ENCODE data around the gene SPOCD1.

The SPOCD1 gene

DNA sequence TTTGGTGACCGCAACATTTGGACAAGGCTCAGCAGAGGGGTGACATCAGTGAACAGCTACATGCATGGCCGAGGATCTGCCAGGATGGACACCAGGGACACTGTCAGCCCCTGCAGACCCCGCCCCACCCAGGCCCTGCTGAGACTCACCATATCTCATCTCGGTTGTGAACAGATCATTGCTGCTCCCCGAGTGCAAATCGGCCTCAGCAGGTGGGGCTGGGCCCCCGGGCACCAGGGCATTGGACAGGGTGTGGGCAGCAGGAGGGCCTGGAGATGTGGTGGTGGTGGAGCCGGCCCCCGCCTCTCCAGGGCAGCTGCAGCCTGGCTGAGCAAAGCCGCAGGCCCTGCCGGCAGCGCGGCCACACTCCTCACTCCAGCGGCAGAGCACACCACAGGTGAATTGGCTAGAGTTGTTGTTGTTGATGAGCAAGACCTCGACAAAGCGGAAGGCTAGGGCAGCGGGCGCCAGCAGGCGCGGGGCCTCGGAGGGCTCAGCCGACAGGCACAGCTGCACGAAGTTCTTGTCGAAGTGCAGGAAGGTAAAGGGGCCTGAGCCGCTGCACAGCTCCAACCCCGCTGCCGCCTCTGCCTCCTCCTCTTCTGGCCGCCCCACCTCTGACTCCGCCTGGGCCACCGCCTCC, 59.9 kb downstream of the SPOCD1 start:
- no peak for DNase-seq (ENCODE audit: low read depth)

DNA sequence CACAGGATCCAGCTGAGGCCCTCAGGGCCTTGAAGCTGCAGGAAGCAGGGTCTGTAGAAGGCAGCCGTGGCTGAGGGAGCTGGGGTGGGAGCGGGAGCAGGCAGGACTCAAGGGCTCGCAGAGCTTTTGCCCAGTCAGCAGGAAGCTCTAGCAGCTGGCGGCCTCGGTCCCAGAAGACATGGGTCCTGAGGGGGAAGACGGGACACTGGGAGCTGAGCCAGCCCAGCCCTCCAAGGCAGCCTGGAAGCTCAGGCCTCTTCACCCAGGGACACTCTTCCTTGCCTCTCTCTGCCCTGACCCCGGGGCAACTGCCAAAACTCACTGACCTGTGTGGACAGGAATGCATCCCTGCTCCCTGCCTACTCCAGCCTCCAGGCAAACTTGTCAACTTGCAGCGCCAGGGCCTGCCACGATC, 60.6 kb downstream of the SPOCD1 start:
- DNase-seq (ENCODE audit: low read depth), result no peak

DNA sequence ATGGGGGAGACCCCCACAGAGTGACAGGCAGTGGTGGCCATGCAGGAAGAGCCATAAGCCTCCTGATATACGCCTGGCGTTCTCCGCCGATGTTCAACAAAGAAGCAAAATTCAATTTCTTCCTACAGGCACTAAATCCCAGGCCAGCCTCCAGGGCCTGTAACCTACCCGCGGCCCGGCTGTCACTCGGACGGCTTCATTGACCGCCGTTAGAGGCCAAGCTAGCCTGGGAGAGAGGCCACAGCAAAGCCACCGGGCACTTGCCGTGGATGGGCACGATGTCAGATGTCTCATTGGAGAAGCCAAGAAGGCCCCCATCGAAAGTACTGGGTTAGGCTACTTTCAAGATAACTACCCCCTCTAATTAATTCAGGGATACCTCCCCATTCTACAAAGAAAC, 61.4 kb downstream of the SPOCD1 start:
- no peak for DNase-seq (ENCODE audit: low read depth)

DNA sequence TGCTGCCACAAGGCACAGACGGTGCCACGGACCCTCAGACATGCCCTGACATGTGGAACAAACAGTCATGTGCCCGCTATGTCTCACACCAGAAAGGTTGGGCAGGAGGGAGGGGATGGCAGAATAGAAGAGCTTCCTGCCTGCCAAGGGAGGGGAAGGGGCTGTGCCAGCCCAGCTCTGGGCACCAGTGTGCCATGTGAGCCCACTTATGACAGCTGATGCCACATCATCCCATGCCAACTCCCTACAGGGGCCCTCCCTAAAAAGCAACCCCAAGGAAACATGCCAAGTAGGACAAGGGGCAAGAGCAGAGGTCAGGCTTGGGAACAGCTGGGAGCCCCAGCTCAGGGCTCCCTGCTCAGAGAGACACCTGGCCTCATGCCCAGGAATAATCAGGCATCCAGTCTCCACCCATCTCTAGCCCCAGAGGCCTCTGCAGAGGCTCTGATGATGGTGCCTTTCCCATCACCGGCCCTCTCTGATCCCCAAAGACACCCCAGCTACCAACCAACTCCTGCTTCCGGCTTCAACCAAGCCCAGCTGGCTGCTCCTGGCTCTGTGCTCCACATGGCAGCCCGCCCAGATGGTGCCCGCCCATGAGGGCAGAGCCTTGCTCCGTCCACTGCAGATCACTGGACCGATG, 62.0 kb downstream of the SPOCD1 start:
- DNase-seq (ENCODE audit: low read depth), result no peak

DNA sequence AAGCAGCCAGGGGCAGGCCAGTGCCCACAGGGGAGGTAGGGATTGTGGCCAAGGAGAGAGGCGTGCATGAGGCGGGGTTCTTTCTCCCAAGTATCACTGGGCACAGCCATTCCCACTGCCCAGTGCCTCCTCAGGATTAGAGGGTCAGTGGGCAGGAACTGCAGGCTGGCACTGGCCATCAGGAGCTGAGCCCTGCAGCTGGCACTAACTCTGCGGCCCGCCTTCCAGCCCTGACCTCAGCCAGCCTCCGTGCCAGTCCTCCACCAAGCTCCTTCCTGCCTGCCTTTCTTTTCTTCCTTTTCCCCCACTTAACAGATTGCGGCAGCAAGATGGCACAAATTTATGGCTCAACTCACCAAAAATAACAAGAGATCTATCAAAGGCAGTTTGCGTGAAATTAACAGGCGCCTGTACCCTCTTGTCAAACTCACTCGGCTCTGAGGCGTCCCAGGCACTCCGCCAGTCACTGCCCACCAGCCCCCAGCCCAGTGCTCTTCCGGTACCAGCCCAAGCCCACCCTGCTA, 62.8 kb downstream of the SPOCD1 start:
- DNase-seq (ENCODE audit: low read depth), result no peak

DNA sequence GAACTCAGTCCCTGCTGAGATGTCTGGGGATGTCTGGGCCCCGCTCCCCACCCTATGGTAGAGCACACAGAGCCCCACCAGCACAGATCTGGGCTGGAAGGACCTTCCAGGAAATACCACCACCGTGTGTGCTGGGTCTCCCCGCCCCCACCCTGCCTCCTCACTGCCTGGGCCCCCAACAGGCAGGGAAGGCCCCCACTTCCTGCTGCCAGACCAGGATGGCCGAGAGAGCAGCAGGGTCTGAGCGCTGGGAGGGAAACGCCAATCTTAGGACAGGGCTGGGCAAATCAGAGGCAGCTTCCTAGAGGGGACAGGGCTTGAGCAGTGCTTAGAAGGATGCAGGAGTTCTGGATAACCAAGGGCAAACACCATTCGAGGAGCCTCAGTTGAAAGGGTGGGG, 63.6 kb downstream of the SPOCD1 start:
- no peak for DNase-seq (ENCODE audit: low read depth)

DNA sequence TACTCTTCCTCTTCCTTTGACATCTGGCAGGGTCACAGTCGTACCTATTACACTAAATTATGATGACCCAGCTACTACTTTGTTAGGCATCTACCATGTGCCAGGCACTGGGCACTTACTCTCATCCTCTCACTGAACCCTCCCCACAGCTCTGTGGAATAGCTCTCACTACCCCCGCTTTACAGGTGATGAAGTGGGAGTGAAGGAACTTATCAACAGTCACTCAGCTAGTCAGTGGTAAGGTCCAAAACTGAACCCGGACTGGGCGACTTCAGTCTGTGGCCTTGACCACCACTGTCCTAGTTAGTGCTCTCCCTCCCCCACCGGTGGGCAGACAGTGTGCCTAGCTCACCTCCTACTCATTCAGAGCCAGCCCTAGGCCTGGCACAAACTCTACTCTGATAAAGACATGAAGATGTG, 64.0 kb downstream of the SPOCD1 start:
- no peak for DNase-seq (ENCODE audit: low read depth)

DNA sequence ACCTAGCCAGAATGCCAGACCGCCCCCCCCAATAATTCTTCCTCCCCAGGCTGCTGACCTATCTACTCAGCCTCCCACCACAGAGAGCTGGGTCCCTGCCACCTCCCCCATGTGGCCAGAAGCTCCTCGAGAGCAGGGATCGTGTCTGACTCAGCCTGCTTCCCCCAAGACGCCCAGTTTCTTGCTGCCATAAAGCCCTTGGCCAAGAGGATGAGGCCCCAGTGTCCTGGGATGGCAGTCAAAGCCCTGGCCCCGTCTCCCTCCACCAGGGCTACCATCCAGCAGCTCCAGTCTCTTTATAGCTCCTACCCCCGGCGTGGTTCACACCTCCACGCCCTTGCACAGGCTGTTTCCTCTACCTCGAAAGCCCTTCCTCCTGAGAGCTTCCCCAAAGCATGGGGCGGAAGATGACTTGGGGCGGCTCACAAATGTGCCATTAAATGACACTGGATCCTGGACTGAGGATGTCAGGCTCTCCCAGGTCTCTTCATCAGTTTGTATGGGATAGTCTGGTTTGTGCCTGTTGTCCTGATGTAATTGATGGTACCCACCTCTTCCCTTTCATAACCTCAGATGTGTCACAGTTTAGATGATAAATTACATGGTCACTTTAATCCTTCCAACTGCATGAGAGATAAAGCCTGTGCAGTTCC, 64.8 kb downstream of the SPOCD1 start:
- no peak for DNase-seq (ENCODE audit: low read depth)

DNA sequence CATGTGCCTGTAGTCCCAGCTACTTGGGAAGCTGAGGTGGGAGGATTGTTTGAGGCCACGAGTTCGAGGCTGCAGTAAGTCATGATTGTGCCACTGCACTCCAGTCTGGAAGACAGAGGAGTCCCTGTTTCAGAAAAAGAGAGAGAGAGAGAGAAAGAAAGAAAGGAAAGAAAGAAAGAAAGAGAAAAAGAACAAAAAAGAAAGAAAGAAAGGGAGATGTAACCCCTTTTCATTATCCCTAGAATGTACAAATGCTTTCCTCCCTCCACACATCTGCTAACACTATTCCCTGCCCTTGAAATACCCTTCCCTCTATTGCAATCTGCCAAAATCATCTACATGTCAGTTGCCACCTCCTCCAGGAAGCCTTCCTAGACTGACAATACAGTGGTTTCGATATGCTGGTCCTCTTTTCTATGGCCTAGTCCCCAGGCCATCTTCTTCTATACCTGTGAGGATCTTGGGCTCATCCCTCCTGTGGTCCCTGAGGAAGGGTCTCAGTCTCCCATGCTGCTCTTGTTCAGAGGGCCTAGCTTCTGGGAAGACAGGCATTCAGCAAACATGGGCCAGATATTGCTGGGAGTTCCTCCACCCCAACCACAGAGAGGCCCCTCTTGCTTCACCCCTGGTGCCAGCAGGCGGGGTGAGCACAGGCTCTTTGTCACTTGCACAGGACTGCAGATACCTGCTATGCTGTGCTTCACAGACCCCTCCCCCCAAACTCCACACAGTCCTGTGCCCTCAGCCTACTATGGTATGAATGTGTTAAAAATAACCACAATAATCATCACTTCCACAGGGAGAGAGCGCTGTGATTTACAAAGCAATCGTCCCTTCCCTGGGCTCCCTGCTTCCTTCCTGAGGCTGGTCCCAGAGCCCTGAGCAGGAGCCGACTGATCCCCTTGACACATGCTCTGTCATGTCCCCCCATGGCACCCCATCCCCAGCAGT, 65.8 kb downstream of the SPOCD1 start:
- DNase-seq (ENCODE audit: low read depth), result no peak

DNA sequence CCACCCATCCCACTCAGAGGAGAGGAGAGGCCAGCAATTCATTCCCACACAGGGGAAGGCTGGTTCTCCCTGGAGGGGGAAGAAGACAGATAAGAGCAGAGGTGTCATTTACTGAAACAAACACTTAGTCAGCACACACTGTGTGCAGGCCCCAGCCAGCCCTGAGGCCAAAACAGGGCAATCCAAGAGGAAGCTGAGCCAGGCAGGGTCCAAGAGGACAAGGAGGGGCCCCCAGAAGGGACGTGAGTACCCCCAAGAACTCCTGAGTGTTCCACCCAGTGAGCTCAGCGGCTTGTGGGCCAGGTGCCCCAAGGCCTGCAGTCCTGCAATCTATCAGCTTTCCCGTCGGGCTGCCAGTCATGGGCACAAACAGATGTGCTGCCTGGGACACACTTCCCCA, 67.5 kb downstream of the SPOCD1 start:
- DNase-seq (ENCODE audit: low read depth), result no peak

DNA sequence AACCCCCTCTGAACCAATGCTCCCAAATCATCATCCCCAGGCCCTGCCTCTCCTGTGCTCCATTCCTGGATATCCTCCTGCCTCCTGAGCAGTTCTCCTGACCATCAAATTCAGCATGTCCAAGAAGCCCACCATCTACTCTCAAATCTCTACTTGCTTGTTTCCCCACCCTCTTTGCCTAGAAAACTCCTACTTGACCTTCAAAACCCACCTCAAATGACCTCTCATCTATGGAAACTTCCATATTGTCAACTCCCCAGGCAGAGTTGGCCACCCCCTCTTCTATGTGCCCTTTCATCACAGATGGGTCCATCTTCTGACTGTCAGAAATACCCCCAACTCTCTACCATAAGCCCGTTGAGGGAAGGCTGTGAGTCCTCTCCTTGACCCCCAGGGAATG, 68.5 kb downstream of the SPOCD1 start:
- no peak for DNase-seq (ENCODE audit: low read depth)

DNA sequence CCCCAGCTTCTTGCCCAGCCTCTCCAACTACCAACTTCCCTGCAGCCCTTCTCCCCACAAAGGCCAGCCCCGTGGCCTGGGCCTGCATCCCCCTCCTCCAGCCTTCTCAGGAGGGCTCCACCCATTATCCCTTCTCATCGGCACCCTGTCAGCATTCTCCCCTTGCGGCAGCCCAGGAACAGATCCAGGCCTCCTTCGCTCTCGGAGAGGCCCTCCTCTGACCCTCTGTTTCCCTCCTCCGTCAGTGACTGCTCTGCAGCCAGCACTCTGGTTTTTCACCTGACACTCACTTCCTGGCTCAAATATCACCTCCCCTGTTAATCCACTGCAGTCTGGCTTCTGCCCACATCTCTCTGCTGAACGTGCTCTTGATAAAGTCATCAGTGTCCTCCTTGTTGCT, 69.1 kb downstream of the SPOCD1 start:
- DNase-seq (ENCODE audit: low read depth), result no peak

DNA sequence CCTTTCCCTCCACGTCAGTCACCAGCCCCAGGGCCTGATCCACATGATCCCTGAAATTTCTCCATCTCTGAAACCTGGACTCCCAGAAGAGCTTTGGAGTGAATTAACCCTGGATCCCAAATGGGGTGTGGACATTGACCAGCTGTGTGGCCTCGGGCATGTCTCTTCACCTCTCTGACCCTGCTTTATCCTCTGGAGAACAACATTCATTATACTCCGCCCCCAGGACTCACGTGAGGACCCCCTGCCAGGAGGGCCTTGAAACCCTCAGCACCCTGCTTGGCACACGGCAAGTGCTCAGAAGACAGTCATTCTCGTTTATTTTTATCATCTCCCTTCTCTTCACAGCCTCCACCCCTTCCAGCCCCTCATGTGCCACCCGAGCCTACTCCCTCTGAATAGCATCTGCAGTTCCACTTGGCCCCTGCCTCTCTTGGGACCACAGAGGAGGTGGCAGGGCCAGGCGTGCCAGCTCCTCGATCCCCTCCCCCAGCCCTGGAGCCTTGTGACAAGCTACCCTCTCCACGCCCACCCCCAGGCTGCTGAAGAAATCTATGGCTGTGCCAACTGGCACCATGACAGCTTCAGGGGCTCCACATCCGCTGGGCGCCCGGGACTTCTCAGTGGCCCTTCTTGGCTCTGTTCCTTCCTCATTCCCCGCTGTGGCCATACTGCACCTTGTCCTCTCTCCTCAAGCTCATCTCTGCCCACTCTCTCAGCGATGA, 69.7 kb downstream of the SPOCD1 start:
- DNase-seq (ENCODE audit: low read depth), result no peak

DNA sequence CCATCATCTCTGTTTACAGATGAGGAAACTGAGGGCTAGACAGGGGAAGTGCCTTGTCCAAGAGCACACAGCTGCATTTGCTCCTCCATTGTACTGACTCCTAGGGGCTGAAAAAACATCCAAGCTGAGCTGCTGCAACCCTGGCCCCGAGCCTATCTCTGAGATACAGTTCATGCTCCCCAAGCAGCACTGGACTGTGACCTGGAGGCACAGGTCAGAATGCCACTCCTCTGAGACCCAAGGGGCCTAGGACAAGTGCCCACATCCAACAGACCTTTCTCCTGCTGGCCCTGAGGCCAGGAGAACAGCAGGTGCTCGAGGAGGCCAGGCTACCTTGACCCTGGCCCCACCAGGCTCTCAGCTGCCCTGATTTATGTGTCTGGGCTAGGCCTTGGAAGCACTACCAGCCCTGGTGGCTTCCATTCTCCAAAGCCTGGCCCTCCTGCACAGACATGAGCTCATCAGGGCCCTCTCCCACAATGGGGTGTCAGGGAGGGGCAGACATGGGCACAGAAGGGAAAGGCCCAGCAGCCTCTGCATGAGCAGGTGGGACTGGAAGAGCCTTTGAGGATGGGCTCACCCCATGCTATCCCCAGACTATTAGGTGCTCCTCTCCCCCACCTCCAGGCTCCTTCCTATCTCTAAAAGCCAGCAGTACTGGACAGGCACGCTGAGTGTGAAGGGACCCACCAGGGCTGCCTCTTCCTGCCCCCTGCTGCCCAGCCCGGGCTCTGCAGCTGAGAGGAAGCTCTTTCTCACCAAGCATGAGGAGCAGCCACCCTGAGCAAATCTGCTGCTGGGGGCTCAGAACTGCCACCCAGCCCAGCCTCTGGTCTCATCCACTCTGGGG, 70.5 kb downstream of the SPOCD1 start:
- DNase-seq (ENCODE audit: low read depth), result no peak

DNA sequence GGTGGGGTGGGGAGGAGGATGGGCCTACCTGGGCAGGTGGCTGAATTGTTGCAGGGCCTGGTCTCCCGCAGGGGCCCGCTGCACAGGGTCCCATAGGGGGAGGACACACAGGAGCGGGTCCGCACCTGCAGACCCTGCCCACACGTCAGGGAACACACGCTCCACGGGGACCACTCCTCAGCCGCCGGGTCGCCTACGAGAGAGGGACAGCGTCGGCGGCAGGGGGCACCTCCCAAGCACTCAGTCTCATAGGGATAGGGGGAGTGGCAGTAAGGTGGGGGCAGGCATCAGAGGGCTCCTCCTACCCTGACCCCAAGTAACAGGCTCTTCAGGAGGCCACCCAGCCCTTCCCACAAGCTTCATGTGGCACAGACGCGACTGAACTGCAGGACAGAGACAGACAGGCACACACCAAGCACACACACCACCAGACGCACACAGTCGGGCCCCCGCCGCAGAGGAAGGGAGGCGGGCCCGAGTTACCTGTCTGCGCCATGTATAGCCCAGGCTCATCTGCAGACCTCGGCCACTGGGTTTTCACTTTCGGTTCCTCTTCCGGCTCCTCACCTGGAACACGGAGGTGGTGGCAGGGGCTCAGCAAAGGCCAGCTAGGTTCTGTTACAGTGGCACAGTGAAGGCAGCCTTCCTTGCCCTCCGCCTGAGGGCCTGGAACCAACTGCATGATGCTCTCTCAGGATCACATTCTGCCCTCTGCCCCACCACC, 71.5 kb downstream of the SPOCD1 start:
- no peak for DNase-seq (ENCODE audit: low read depth)

DNA sequence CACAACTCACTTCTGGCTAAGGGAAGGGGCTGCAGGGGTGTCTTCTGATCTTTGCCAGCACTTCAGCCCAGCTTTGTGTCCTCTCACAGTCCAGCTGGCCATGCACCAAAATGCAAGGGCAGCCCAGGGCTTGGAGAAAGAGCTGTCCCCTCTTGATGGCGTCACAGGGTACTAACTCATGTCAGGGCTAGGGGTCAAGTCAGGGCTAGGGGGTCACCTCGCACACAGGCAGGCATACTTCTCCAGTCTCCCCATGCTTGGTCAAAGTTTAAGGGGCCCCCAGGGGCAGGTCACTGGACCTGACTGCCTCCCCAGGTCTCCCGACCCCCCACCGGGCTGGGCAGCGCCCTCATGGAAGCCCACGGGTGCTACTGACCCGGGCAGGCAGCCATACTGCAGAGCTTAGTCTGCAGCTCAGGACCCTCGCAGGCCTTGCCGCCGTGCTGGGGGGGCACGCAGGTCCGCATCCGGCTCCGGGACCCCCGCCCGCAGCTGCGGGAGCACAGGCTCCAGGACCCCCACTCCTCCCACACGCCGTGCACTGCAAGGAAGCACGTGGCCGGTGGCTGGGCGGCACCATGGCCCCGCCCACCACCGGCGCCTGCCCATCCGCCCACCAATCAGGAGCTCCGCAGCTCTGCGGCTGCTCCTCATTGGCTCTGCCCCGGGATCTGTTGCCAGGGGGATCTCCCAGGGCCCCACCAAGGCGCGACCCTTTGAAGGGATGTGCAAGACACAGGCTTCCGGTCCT, 73.2 kb downstream of the SPOCD1 start:
- no peak for DNase-seq (ENCODE audit: low read depth)

Measured in HS-5 (cell line).